Right atrium auricular region (tissue), 2 donors: ENCODE data around the gene CALD1. TPM values are rescaled to one million over a fixed set of nuclear protein-coding genes. Genes with fewer than 3 reads are reported as not detected.
"Not testable (repeated sequence)": the region's sequence is repeated elsewhere in the genome, so short reads cannot be mapped to it uniquely, and the experiment has no call there.

Source experiments
- DNase-seq: peaks from one replicate; pipeline ENCODE4 v3.0.0-alpha.2; 2019; ENCODE audit warnings: low spot score
- H3K27ac ChIP-seq, 2 donors: fragments of 200-600 bp; sonication (generic); 1 replicate in 1 of 2; 2 replicates in 1 of 2; pipeline ENCODE4 v1.5.1; 2016 to 2019
- H3K27me3 ChIP-seq, 2 donors: fragments of 200-600 bp; sonication (generic); one replicate each; pipeline versions ENCODE4 v1.5.1 to v1.6.0; 2017 to 2019
- H3K36me3 ChIP-seq: fragments of 200-600 bp; sonication (generic); one replicate; pipeline ENCODE4 v1.5.1; 2016
- H3K4me1 ChIP-seq, 2 donors: fragments of 200-600 bp; sonication (generic); one replicate each; pipeline versions ENCODE4 v1.5.1 to v1.6.0; 2017 to 2019
- H3K4me3 ChIP-seq, 2 donors: fragments of 200-600 bp; sonication (generic); 1 replicate in 1 of 2; 2 replicates in 1 of 2; pipeline ENCODE4 v1.5.1; 2017 to 2019; ENCODE audit warnings: mild to moderate bottlenecking in 1 of 2, moderate library complexity in 1 of 2
- H3K9me3 ChIP-seq, 2 donors: fragments of 200-600 bp; sonication (generic); one replicate each; pipeline ENCODE4 v1.5.1; 2019
- CTCF ChIP-seq, 2 donors: fragments of 200-600 bp; sonication (generic); IDR thresholded peaks; one replicate each; pipeline ENCODE4 v1.5.1; 2019; ENCODE audit warnings: antibody characterized with exemption in 2 of 2
- total RNA-seq, 2 donors: library from RNA; depleted of rRNA; stranded (reverse); fragments of >200 nt; gene quantifications; one replicate each; pipeline ENCODE4 v1.1.0, GENCODE V29; 2016

The CALD1 gene
- total RNA-seq, 2 donors from 2014 or later = 119 to 157 TPM

DNA sequence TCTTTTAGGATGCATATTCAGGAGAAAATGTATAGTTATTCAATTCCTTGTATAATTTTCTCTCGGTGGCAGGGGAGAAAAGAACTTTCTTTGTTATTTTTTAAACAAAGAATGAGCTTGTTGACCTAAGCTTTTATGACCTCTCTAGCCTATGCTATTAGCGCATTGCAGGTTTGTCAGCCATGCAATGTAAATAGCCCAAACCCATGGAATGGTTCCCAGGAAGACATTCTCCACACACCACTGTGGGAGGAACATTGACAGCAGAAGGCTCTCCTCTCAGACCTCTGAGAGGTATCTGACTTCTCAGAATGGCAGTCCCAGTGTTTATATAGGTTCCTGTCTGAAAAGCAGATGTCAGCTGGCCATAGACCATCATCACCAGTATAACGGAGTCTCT is 187.3 kb downstream of the CALD1 start:
- Histone ChIP-seq H3K27me3 (no peaks in the 10 kb centered on the region), H3K36me3 (peaks cover 87% of the 10 kb centered on the region), H3K27ac (no peak overlapping the region), H3K9me3 (no peaks in the 10 kb centered on the region), H3K4me3 (no peak overlapping the region), H3K4me1 (no peaks in the 10 kb centered on the region)
- no peak for TF ChIP-seq CTCF (IDR thresholded peaks at IDR 0.05)
- no peak for DNase-seq

DNA sequence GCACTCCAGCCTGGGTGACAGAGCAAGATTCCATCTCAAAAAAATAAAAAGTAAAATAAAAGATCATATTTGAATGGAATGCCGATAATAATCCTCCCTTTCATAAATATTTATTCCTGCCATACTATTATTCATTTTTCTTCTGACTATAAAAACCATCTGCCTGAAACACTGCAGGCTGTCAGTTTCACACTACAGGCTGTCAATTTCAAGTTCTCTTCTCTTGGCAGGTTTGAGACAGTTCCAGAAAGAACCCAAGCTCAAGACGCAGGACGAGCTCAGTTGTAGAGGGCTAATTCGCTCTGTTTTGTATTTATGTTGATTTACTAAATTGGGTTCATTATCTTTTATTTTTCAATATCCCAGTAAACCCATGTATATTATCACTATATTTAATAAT is 188.7 kb downstream of the CALD1 start:
- peaks cover 73% of the 10 kb centered on the region for H3K36me3 ChIP-seq
- no peaks in the 10 kb centered on the region for H3K9me3 ChIP-seq
- no peaks in the 10 kb centered on the region for H3K27me3 ChIP-seq
- TF ChIP-seq CTCF (IDR thresholded peaks at IDR 0.05) = no peak
- no peak overlapping the region for H3K27ac ChIP-seq
- no peak for DNase-seq
- H3K4me3 ChIP-seq = no peak overlapping the region
- H3K4me1 ChIP-seq = no peaks in the 10 kb centered on the region

DNA sequence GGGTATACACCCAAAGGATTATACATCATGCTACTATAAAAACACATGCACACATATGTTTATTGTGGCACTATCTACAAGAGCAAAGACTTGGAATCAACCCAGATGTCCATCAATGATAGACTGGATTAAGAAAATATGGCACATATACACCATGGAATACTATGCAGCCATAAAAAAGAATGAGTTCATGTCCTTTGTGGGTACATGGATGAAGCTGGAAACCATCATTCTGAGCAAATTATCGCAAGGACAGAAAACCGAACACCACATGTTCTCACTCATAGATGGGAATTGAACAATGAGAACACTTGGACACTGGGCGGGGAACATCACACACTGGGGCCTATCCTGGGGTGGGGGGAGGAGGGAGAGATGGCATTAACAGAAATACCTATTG is 202.2 kb downstream of the CALD1 start:
- not testable (repeated sequence) for H3K27me3 ChIP-seq, H3K4me3 ChIP-seq, H3K27ac ChIP-seq, H3K4me1 ChIP-seq, H3K36me3 ChIP-seq, DNase-seq
- peaks cover 0 to 11% of the 10 kb centered on the region in 2 donors for H3K9me3 ChIP-seq

DNA sequence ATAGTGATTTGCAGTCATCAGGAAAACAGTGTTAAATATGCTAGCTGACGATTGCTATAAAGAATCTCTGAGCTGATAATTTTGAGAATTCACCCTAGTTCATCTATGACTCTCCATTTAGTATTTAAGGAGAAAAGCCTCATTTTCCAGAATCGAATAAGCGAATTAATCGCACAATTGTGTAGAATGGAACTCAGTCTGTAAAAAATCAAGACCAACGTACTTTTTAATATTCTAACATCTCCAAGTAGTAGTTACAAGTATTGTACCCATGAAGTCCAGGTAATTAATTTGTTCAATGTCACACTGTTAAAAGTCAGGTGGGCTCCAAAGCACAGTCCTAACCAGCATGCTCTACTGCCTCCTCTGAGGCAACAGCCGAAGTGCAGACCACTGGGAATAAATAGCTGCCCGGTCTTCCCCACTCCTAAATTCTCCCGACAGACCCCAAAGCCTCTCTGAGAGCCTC is 206.5 kb downstream of the CALD1 start:
- Histone ChIP-seq H3K36me3 (no peaks in the 10 kb centered on the region), H3K27ac (peak overlapping the region; percentile 91 to 92), H3K9me3 (no peaks in the 10 kb centered on the region), H3K27me3 (no peaks in the 10 kb centered on the region), H3K4me3 (peak overlapping the region; percentile 79 to 84), H3K4me1 (peaks cover 0 to 3% of the 10 kb centered on the region in 2 donors)
- no peak for DNase-seq
- TF ChIP-seq CTCF (IDR thresholded peaks at IDR 0.05) = no peak

GRCh38 chr7:134986363-134987251 is 207.2 kb downstream of the CALD1 start, which contains the start of gene AGBL3:
Gene AGBL3 (plus strand): TSS chr7:134986508. CDS start chr7:134987934, 1,426 bp downstream.
- Histone ChIP-seq H3K9me3 (no peaks in the 10 kb centered on the region), H3K4me1 (peaks cover 0 to 7% of the 10 kb centered on the region in 2 donors), H3K36me3 (no peaks in the 10 kb centered on the region), H3K27me3 (no peaks in the 10 kb centered on the region), H3K27ac (peak within 1 kb of the TSS; percentile 91 to 92), H3K4me3 (peak within 1 kb of the TSS; percentile 79 to 84)
- peak; percentile 97 for DNase-seq
- peak; percentile 37 to 81 for TF ChIP-seq CTCF (IDR thresholded peaks at IDR 0.05)

GRCh38 chr7:134988161-134988560 is 208.7 kb downstream of the CALD1 start:
- H3K4me1 ChIP-seq = peaks cover 0 to 7% of the 10 kb centered on the region in 2 donors
- TF ChIP-seq CTCF (IDR thresholded peaks at IDR 0.05) = no peak
- H3K4me3 ChIP-seq = no peak overlapping the region
- no peaks in the 10 kb centered on the region for H3K9me3 ChIP-seq
- DNase-seq = no peak
- no peak overlapping the region for H3K27ac ChIP-seq
- H3K27me3 ChIP-seq = no peaks in the 10 kb centered on the region
- H3K36me3 ChIP-seq = no peaks in the 10 kb centered on the region
